ENCODE results near the gene PRKAA2. TPM values are rescaled to one million over a fixed set of nuclear protein-coding genes. Genes with fewer than 3 reads are reported as not detected.
"Not testable (repeated sequence)": the region's sequence is repeated elsewhere in the genome, so short reads cannot be mapped to it uniquely, and the experiment has no call there.

Gene PRKAA2
- polyA plus RNA-seq (2013, experiment 1 of 2) = 1.0 TPM
- polyA plus RNA-seq (2013, experiment 2 of 2) = 1.1 TPM

GRCh38 chr1:56644919-56645676 lies at the start of gene PRKAA2:
Gene PRKAA2 (plus strand): TSS chr1:56645314. CDS start chr1:56645388, 74 bp downstream.
- WGBS, 2 experiments (ENCODE audit: insufficient coverage in 2 of 2) = 0 to 1% methylated on average over 59 to 67 of the region's 103 CpGs
- H3K4me1 ChIP-seq (ENCODE audit: control insufficient read depth, insufficient read depth, low read length, poor library complexity, severe bottlenecking) = peaks cover 3% of the 10 kb centered on the region

GRCh38 chr1:56595397-56596191 lies 49.5 kb upstream of the PRKAA2 start:
- not testable (repeated sequence) for H3K9me3 ChIP-seq (ENCODE audit: control insufficient read depth, low read length); H3K36me3 ChIP-seq (ENCODE audit: control insufficient read depth, insufficient read depth, low read length); H3K4me3 ChIP-seq (ENCODE audit: extremely low read depth, insufficient read depth, low read length, poor library complexity, severe bottlenecking); H3K27ac ChIP-seq (ENCODE audit: low read depth, low read length, severe bottlenecking); H3K4me1 ChIP-seq (ENCODE audit: control insufficient read depth, insufficient read depth, low read length, poor library complexity, severe bottlenecking)
- WGBS, 2 experiments (ENCODE audit: insufficient coverage in 2 of 2) = 94 to 100% methylated on average over 1 to 2 of the region's 5 CpGs

More at GRCh38 chr1:56644919-56645676, at the start of gene PRKAA2:
- Histone ChIP-seq H3K9me3 (ENCODE audit: control insufficient read depth, low read length) (no peaks in the 10 kb centered on the region), H3K36me3 (ENCODE audit: control insufficient read depth, insufficient read depth, low read length) (no peaks in the 10 kb centered on the region), H3K4me3 (ENCODE audit: extremely low read depth, insufficient read depth, low read length, poor library complexity, severe bottlenecking) (peak within 1 kb of the TSS; percentile 55), H3K27ac (ENCODE audit: low read depth, low read length, severe bottlenecking) (no peak within 1 kb of the TSS)

GRCh38 chr1:56610097-56610496 lies 35.0 kb upstream of the PRKAA2 start:
- not testable (repeated sequence) for H3K36me3 ChIP-seq (ENCODE audit: control insufficient read depth, insufficient read depth, low read length); H3K4me3 ChIP-seq (ENCODE audit: extremely low read depth, insufficient read depth, low read length, poor library complexity, severe bottlenecking)
- WGBS, 2 experiments (ENCODE audit: insufficient coverage in 2 of 2) = 74 to 77% methylated on average over 2 of the region's 2 CpGs

GRCh38 chr1:56610770-56611169 lies 34.3 kb upstream of the PRKAA2 start:
- 76 to 89% methylated on average over 3 to 5 of the region's 6 CpGs for WGBS, 2 experiments (ENCODE audit: insufficient coverage in 2 of 2)
- not testable (repeated sequence) for H3K27ac ChIP-seq (ENCODE audit: low read depth, low read length, severe bottlenecking); H3K9me3 ChIP-seq (ENCODE audit: control insufficient read depth, low read length); H3K4me1 ChIP-seq (ENCODE audit: control insufficient read depth, insufficient read depth, low read length, poor library complexity, severe bottlenecking); H3K36me3 ChIP-seq (ENCODE audit: control insufficient read depth, insufficient read depth, low read length); H3K4me3 ChIP-seq (ENCODE audit: extremely low read depth, insufficient read depth, low read length, poor library complexity, severe bottlenecking)

More at GRCh38 chr1:56610097-56610496, 35.0 kb upstream of the PRKAA2 start:
- not testable (repeated sequence) for H3K9me3 ChIP-seq (ENCODE audit: control insufficient read depth, low read length); H3K4me1 ChIP-seq (ENCODE audit: control insufficient read depth, insufficient read depth, low read length, poor library complexity, severe bottlenecking); H3K27ac ChIP-seq (ENCODE audit: low read depth, low read length, severe bottlenecking)

GRCh38 chr1:56617141-56617540 lies 28.0 kb upstream of the PRKAA2 start:
- no peak overlapping the region for H3K4me3 ChIP-seq (ENCODE audit: extremely low read depth, insufficient read depth, low read length, poor library complexity, severe bottlenecking)
- H3K27ac ChIP-seq (ENCODE audit: low read depth, low read length, severe bottlenecking) = no peak overlapping the region
- H3K9me3 ChIP-seq (ENCODE audit: control insufficient read depth, low read length) = no peaks in the 10 kb centered on the region
- no peaks in the 10 kb centered on the region for H3K36me3 ChIP-seq (ENCODE audit: control insufficient read depth, insufficient read depth, low read length)
- 72 to 80% methylated on average over 2 of the region's 2 CpGs for WGBS, 2 experiments (ENCODE audit: insufficient coverage in 2 of 2)
- no peaks in the 10 kb centered on the region for H3K4me1 ChIP-seq (ENCODE audit: control insufficient read depth, insufficient read depth, low read length, poor library complexity, severe bottlenecking)

- Histone ChIP-seq H3K9me3 (ENCODE audit: control insufficient read depth, low read length) (no peaks in the 10 kb centered on the region), H3K4me3 (ENCODE audit: extremely low read depth, insufficient read depth, low read length, poor library complexity, severe bottlenecking) (no peak overlapping the region), H3K27ac (ENCODE audit: low read depth, low read length, severe bottlenecking) (no peak overlapping the region), H3K36me3 (ENCODE audit: control insufficient read depth, insufficient read depth, low read length) (no peaks in the 10 kb centered on the region), H3K4me1 (ENCODE audit: control insufficient read depth, insufficient read depth, low read length, poor library complexity, severe bottlenecking) (peaks cover 3% of the 10 kb centered on the region)
- WGBS, 2 experiments (ENCODE audit: insufficient coverage in 2 of 2) = 80% methylated on average over 1 of the region's 5 CpGs; no CpG with 5 or more reads in 1 of the 2 experiments
These were observed 19.2 kb upstream of the PRKAA2 start for GRCh38 chr1:56625819-56626440.

GRCh38 chr1:56626546-56626945 lies 18.6 kb upstream of the PRKAA2 start:
- no peak overlapping the region for H3K4me3 ChIP-seq (ENCODE audit: extremely low read depth, insufficient read depth, low read length, poor library complexity, severe bottlenecking)
- no peaks in the 10 kb centered on the region for H3K36me3 ChIP-seq (ENCODE audit: control insufficient read depth, insufficient read depth, low read length)

GRCh38 chr1:56627019-56627635 lies 18.0 kb upstream of the PRKAA2 start:
- Histone ChIP-seq H3K27ac (ENCODE audit: low read depth, low read length, severe bottlenecking) (no peak overlapping the region), H3K4me3 (ENCODE audit: extremely low read depth, insufficient read depth, low read length, poor library complexity, severe bottlenecking) (no peak overlapping the region), H3K4me1 (ENCODE audit: control insufficient read depth, insufficient read depth, low read length, poor library complexity, severe bottlenecking) (peaks cover 3% of the 10 kb centered on the region), H3K9me3 (ENCODE audit: control insufficient read depth, low read length) (no peaks in the 10 kb centered on the region), H3K36me3 (ENCODE audit: control insufficient read depth, insufficient read depth, low read length) (no peaks in the 10 kb centered on the region)
- no CpG with 5 or more reads among the region's 3 CpGs for WGBS, 2 experiments (ENCODE audit: insufficient coverage in 2 of 2)

More at GRCh38 chr1:56626546-56626945, 18.6 kb upstream of the PRKAA2 start:
- Histone ChIP-seq H3K9me3 (ENCODE audit: control insufficient read depth, low read length) (no peaks in the 10 kb centered on the region), H3K27ac (ENCODE audit: low read depth, low read length, severe bottlenecking) (no peak overlapping the region), H3K4me1 (ENCODE audit: control insufficient read depth, insufficient read depth, low read length, poor library complexity, severe bottlenecking) (peaks cover 3% of the 10 kb centered on the region)

GRCh38 chr1:56627636-56628039 lies 17.5 kb upstream of the PRKAA2 start:
- H3K4me3 ChIP-seq (ENCODE audit: extremely low read depth, insufficient read depth, low read length, poor library complexity, severe bottlenecking) = no peak overlapping the region
- H3K9me3 ChIP-seq (ENCODE audit: control insufficient read depth, low read length) = no peaks in the 10 kb centered on the region
- H3K4me1 ChIP-seq (ENCODE audit: control insufficient read depth, insufficient read depth, low read length, poor library complexity, severe bottlenecking) = peaks cover 3% of the 10 kb centered on the region
- 93% methylated on average over 2 of the region's 3 CpGs for WGBS, 2 experiments (ENCODE audit: insufficient coverage in 2 of 2)
- no peaks in the 10 kb centered on the region for H3K36me3 ChIP-seq (ENCODE audit: control insufficient read depth, insufficient read depth, low read length)
- H3K27ac ChIP-seq (ENCODE audit: low read depth, low read length, severe bottlenecking) = no peak overlapping the region

GRCh38 chr1:56630786-56631185 lies 14.3 kb upstream of the PRKAA2 start:
- H3K4me3 ChIP-seq (ENCODE audit: extremely low read depth, insufficient read depth, low read length, poor library complexity, severe bottlenecking) = no peak overlapping the region

More at GRCh38 chr1:56630786-56631185, 14.3 kb upstream of the PRKAA2 start:
- Histone ChIP-seq H3K27ac (ENCODE audit: low read depth, low read length, severe bottlenecking) (no peak overlapping the region), H3K36me3 (ENCODE audit: control insufficient read depth, insufficient read depth, low read length) (no peaks in the 10 kb centered on the region), H3K9me3 (ENCODE audit: control insufficient read depth, low read length) (no peaks in the 10 kb centered on the region), H3K4me1 (ENCODE audit: control insufficient read depth, insufficient read depth, low read length, poor library complexity, severe bottlenecking) (peaks cover 3% of the 10 kb centered on the region)

Measured in mesodermal cell (in vitro differentiated cells).